K562 (cell line): ENCODE measurements around the gene RAI1.

Source experiments
- BHLHE40 ChIP-seq: IDR thresholded peaks from 2 replicates; pipeline ENCODE4 v1.6.1; 2011; ENCODE audit warnings: low read length, improper control_type of control experiment
- NR2C2 ChIP-seq, 2 experiments: fragments of 200-800 bp in 1 of 2; sonication (Bioruptor generic) in 1 of 2; sonication (generic) in 1 of 2; formaldehyde crosslinking in 1 of 2; IDR thresholded peaks; 2 replicates each; pipeline versions ENCODE4 v1.6.1 to v1.8.0; 2016 to 2022; ENCODE audit warnings: mild to moderate bottlenecking in 1 of 2, missing compliant biosample characterization in 1 of 2, missing genetic modification characterization in 1 of 2, missing genetic modification reagents in 1 of 2
- PHF20 ChIP-seq: fragments of 450-650 bp; IDR thresholded peaks from 2 replicates; pipeline ENCODE4 v1.6.1; 2018; ENCODE audit not compliant: partially characterized antibody

DNA sequence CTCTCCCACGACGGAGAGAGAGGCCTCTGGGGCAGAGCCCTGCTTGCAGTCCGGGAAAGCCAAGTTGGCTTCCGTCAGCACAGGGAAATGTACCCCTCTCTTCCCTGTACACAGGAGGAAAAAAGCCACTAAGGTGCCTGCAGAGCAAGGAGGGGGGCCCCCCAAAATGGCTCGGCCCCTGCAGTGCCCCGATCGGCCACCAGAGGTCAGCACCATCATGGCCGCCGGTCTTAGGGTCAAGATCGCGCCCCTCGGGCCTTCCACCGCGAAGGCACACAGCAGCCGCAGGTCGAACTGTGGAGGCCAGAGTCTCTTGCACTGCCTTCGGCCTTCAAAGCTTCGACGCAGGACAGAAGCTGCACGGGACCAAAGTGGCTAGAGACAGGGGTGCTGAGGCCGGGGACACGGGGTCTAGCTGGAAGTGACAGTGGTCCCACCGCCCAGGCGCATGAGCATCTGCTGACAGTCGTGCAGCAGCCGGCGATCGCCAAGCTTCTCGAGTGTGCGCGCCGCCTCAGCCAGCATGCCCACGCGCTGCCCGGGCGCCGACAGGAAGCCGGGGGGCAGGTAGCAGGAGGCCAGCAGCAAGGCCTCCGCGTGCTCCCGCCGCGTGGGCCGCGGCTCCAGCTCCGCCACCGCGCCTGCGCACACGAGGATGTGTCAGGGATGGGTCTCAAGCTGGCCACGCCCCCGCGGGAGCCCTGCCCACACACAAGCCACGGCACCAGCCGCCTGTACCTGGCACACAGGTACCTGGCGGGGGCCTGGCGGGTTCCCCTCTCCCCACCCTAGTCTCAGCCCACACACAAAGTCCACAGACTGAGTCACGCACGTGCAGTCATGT, 131.2 kb downstream of the RAI1 start:
- TF ChIP-seq BHLHE40 (no peak), NR2C2 (CRISPR knock-in tag; IDR thresholded peaks at IDR 0.05) (peak; percentile 70; the same call in 1 of the 2 replicates), NR2C2 (tag; IDR thresholded peaks at IDR 0.05) (peak; percentile 64), PHF20 (no peak)
